ENCODE data around the gene NUDT3.

Gene NUDT3

DNA sequence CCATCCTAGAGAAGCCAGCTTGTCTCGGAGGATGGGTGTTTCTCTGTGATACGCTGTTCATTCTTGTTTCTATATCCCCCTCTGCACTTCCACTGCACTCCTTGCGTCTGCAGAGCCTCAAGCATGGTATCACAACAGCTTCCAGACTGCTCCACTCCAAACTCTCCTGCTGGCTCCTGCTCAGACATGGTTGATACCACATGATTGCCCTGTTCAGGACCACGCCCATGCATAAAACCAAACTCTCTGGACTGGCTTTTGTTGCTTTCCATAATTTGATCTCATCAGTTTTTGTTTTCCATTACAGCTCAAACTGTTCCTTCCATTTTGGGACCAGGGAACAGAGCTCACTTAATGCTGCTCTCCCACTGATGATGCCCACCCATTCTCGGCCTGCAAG is 113.6 kb downstream of the NUDT3 start:
- DNase-seq (ENCODE audit: low read depth in 2 of 2), result no peak
- H3K4me3 ChIP-seq (replicated peaks in 1 of 2; ENCODE audit: low read depth in 2 of 2, low read length in 2 of 2), result no peak overlapping the region
- TF ChIP-seq, protein P1, sequence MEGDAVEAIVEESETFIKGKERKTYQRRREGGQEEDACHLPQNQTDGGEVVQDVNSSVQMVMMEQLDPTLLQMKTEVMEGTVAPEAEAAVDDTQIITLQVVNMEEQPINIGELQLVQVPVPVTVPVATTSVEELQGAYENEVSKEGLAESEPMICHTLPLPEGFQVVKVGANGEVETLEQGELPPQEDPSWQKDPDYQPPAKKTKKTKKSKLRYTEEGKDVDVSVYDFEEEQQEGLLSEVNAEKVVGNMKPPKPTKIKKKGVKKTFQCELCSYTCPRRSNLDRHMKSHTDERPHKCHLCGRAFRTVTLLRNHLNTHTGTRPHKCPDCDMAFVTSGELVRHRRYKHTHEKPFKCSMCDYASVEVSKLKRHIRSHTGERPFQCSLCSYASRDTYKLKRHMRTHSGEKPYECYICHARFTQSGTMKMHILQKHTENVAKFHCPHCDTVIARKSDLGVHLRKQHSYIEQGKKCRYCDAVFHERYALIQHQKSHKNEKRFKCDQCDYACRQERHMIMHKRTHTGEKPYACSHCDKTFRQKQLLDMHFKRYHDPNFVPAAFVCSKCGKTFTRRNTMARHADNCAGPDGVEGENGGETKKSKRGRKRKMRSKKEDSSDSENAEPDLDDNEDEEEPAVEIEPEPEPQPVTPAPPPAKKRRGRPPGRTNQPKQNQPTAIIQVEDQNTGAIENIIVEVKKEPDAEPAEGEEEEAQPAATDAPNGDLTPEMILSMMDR (IDR thresholded peaks at IDR 0.05; ENCODE audit: low read depth, low read length), result no peak

- TF ChIP-seq, protein P1 (IDR thresholded peaks at IDR 0.05; ENCODE audit: low read depth, low read length), result no peak
- H3K4me3 ChIP-seq (replicated peaks in 1 of 2; ENCODE audit: low read depth in 2 of 2, low read length in 2 of 2), result no peak overlapping the region
- no peak for DNase-seq (ENCODE audit: low read depth in 2 of 2)
Observed at GRCh38 chr6:34277763-34278112, 114.7 kb downstream of the NUDT3 start.

DNA sequence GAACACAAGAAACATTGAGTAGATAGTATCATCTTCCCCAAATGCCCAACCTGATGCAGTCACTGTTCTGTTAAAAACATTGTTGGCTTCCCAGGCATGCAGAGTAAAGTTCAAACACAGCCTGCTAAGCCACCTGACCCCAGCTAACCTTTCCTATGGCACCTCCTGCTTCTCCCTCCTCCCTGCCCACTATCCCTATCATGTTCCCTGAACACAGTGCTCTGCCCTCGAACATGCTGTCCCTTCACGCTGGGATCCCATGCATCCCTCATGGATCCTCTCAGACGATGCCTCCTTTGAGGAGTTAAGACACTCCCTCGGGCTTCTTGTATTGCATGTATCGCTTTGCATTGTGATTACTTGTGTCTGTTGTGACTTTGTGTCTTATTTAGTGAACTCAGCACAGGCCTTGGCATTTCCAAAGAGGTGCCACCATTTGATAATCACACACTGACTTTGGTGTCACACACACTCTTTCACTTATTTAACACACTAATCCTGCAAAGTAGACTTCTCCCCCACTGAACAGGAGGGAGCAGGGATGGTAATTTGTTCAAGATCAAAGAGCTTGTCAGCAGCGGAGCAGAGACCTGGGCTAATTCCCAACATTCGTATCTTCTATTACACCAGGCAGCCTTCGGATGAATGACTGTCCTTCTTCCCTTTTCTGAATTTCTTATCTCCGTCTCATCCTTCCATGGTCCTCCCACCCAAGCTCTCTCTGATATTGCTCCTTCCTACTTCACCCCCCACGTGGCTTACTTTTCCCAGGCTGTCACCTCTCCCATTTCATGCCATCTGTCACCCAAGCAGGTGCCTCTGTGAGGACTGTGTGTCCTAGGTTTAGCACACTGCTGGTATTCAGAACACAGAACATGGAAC is 115.3 kb downstream of the NUDT3 start:
- TF ChIP-seq, protein P1 (IDR thresholded peaks at IDR 0.05; ENCODE audit: low read depth, low read length), result no peak
- DNase-seq (ENCODE audit: low read depth in 2 of 2), result no peak
- no peak overlapping the region for H3K4me3 ChIP-seq (replicated peaks in 1 of 2; ENCODE audit: low read depth in 2 of 2, low read length in 2 of 2)

- TF ChIP-seq, protein P1 (IDR thresholded peaks at IDR 0.05; ENCODE audit: low read depth, low read length), result no peak
- DNase-seq (ENCODE audit: low read depth in 2 of 2), result no peak
- H3K4me3 ChIP-seq (replicated peaks in 1 of 2; ENCODE audit: low read depth in 2 of 2, low read length in 2 of 2), result no peak overlapping the region
Observed at GRCh38 chr6:34276191-34276590, 116.3 kb downstream of the NUDT3 start.

DNA sequence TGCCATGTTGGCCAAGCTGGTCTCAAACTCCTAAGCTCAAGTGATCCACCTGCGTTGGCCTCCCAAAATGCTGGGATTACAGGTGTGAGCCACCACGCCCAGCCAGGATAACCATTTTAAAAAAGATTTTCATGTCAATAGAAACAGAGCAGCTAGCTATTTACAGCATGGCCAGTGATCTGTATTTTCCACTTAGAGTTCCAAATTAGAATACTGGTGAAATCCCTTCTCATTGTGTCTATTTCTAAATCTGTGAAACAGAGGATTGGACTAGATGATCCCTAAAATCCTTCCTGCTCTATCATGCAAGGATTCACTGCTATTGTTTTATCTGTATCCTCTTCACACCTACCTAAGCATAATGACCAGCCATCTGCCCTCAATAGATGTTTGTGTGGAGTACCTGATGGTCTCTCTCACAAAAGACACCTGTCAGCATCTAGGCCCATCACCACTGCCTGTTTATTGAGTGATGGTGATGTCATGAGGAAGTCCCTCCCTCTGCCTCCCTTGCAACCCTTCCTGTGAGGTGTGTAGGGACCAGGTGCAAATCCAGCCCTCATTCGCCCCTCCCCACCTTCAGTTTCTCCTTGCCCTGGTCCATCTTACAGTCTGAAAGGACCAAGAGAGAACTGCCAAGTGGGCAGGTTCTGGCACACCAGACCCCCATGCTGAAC is 117.2 kb downstream of the NUDT3 start:
- H3K4me3 ChIP-seq (replicated peaks in 1 of 2; ENCODE audit: low read depth in 2 of 2, low read length in 2 of 2), result no peak overlapping the region
- TF ChIP-seq, protein P1 (IDR thresholded peaks at IDR 0.05; ENCODE audit: low read depth, low read length), result no peak
- DNase-seq (ENCODE audit: low read depth in 2 of 2), result no peak

- no peak overlapping the region for H3K4me3 ChIP-seq (replicated peaks in 1 of 2; ENCODE audit: low read depth in 2 of 2, low read length in 2 of 2)
- TF ChIP-seq, protein P1 (IDR thresholded peaks at IDR 0.05; ENCODE audit: low read depth, low read length), result no peak
Observed at GRCh38 chr6:34274129-34274528, 118.3 kb downstream of the NUDT3 start.

More at GRCh38 chr6:34274129-34274528, 118.3 kb downstream of the NUDT3 start:
- no peak for DNase-seq (ENCODE audit: low read depth in 2 of 2)
